A673 (cell line): ENCODE measurements around the gene RIPOR3. TPM values are rescaled to one million over a fixed set of nuclear protein-coding genes. Genes with fewer than 3 reads are reported as not detected.

Source experiments
- BruUV-seq: library from RNA; stranded (reverse); fragments of 400-500 nt; replicated peaks from 2 replicates; lab custom pipeline; 2021; lab: Mats Ljungman, UMichigan
- CTCF ChIA-PET: fragments of 300-600 bp; sonication (Branson Sonifier 250); formaldehyde crosslinking; loops from one replicate; lab custom pipeline; 2022; ENCODE audit warnings: antibody characterized with exemption; lab: Charles Lee
- POLR2A ChIA-PET: fragments of 300-600 bp; sonication (Branson Sonifier 250); formaldehyde crosslinking; loops from one replicate; lab custom pipeline; 2022; ENCODE audit warnings: antibody characterized with exemption; ENCODE audit not compliant: low non-redundant PET; lab: Charles Lee
- DNase-seq: peaks from one replicate; pipeline ENCODE4 v3.0.0-alpha.2; 2015; ENCODE audit warnings: low spot score
- H3K27ac ChIP-seq: fragments of 200-600 bp; sonication (generic); 2 replicates; pipeline ENCODE4 v1.5.1; 2016; ENCODE audit warnings: mixed run types, low read depth, mild to moderate bottlenecking, mixed read lengths, antibody characterized with exemption, low read length; ENCODE audit not compliant: poor library complexity, severe bottlenecking
- H3K27me3 ChIP-seq: fragments of 200-600 bp; sonication (generic); replicated peaks from 2 replicates; pipeline ENCODE4 v1.6.1; 2017; ENCODE audit warnings: mixed run types, low read depth, mild to moderate bottlenecking, mixed read lengths, antibody characterized with exemption, low read length; ENCODE audit not compliant: insufficient read depth, poor library complexity
- H3K36me3 ChIP-seq: fragments of 200-600 bp; sonication (generic); 2 replicates; pipeline ENCODE4 v1.6.1; 2016; ENCODE audit warnings: mixed run types, mild to moderate bottlenecking, mixed read lengths, antibody characterized with exemption, low read length; ENCODE audit not compliant: insufficient read depth, poor library complexity, severe bottlenecking
- H3K4me1 ChIP-seq: fragments of 200-600 bp; sonication (generic); 2 replicates; pipeline ENCODE4 v1.6.1; 2017; ENCODE audit warnings: mixed run types, mild to moderate bottlenecking, mixed read lengths, antibody characterized with exemption, low read length; ENCODE audit not compliant: insufficient read depth, poor library complexity, severe bottlenecking
- H3K4me3 ChIP-seq: fragments of 200-600 bp; sonication (generic); 2 replicates; pipeline ENCODE4 v1.5.1; 2016; ENCODE audit warnings: low read depth, mixed run types, mild to moderate bottlenecking, mixed read lengths, low read length; ENCODE audit not compliant: poor library complexity, severe bottlenecking
- H3K9me3 ChIP-seq: fragments of 200-600 bp; sonication (generic); 2 replicates; pipeline ENCODE4 v1.6.1; 2016; ENCODE audit warnings: mixed run types, low read depth, mild to moderate bottlenecking, mixed read lengths, antibody characterized with exemption, low read length; ENCODE audit not compliant: poor library complexity, severe bottlenecking
- CTCF ChIP-seq: fragments of 300-800, 200-600 bp; sonication (generic); conservative IDR thresholded peaks from 2 replicates; pipeline ENCODE4 v1.5.1; 2017; ENCODE audit warnings: low read depth, mild to moderate bottlenecking, antibody characterized with exemption, low read length, moderate library complexity, mixed read lengths
- EZH2 ChIP-seq: fragments of 200-600 bp; sonication (generic); IDR thresholded peaks from 2 replicates; pipeline ENCODE4 v1.6.1; 2017; ENCODE audit warnings: borderline replicate concordance, low read depth, mild to moderate bottlenecking, mixed read lengths, antibody characterized with exemption, low read length; ENCODE audit not compliant: poor library complexity, severe bottlenecking
- intact Hi-C: fragments of 100-400 bp; cut with micrococcal nuclease; formaldehyde crosslinking; loops from one replicate; pipeline ENCODE4 v1.10.0; 2022; ENCODE audit not compliant: unreplicated experiment
- total RNA-seq: library from RNA; stranded (reverse); gene quantifications from 2 replicates; pipeline ENCODE4 v1.2.3, GENCODE V29; 2021

RIPOR3 gene
- total RNA-seq, 1 experiment from 2014 or later = 19.1 TPM

GRCh38 chr20:50595433-50595895 is 95.9 kb downstream of the RIPOR3 start:
- TF ChIP-seq EZH2 = no peak
- no peak for TF ChIP-seq CTCF
- CTCF ChIA-PET = interaction anchor here (1.3 kb wide), 1 partner anchor 154 kb away, joined by 4 read pairs; no protein-coding TSS in a partner anchor
- Histone ChIP-seq H3K27ac (no peak overlapping the region), H3K4me1 (no peaks in the 10 kb centered on the region), H3K27me3 (no peaks in the 10 kb centered on the region), H3K36me3 (no peaks in the 10 kb centered on the region), H3K9me3 (no peaks in the 10 kb centered on the region), H3K4me3 (no peak overlapping the region)
- BruUV-seq = no TSS peak
- POLR2A ChIA-PET = no interaction called here
- intact Hi-C loops = no loop called here
- no peak for DNase-seq

GRCh38 chr20:50594591-50595432 is 96.5 kb downstream of the RIPOR3 start:
- intact Hi-C loops = no loop called here
- no peaks in the 10 kb centered on the region for H3K9me3 ChIP-seq
- H3K36me3 ChIP-seq = no peaks in the 10 kb centered on the region
- H3K27ac ChIP-seq = no peak overlapping the region
- no peaks in the 10 kb centered on the region for H3K4me1 ChIP-seq
- BruUV-seq = no TSS peak
- no peak for DNase-seq
- H3K4me3 ChIP-seq = no peak overlapping the region
- ChIA-PET POLR2A (no interaction called here), CTCF (interaction anchor here (1.3 kb wide), 1 partner anchor 154 kb away, joined by 4 read pairs; no protein-coding TSS in a partner anchor)
- TF ChIP-seq CTCF (no peak), EZH2 (no peak)
- no peaks in the 10 kb centered on the region for H3K27me3 ChIP-seq

- intact Hi-C loops = no loop called here
- Histone ChIP-seq H3K9me3 (no peaks in the 10 kb centered on the region), H3K4me3 (no peak overlapping the region), H3K27me3 (no peaks in the 10 kb centered on the region), H3K27ac (no peak overlapping the region), H3K4me1 (no peaks in the 10 kb centered on the region), H3K36me3 (no peaks in the 10 kb centered on the region)
- TF ChIP-seq EZH2 = no peak
- ChIA-PET CTCF (interaction anchor here (1.3 kb wide), 1 partner anchor 155 kb away, joined by 4 read pairs; no protein-coding TSS in a partner anchor), POLR2A (no interaction called here)
- DNase-seq = no peak
- no TSS peak for BruUV-seq
These were observed 97.1 kb downstream of the RIPOR3 start for GRCh38 chr20:50594231-50594590.
